OCI-LY1 (cell line): ENCODE results near the gene TMEM238.
A peak's percentile ranks its signal among the peaks of the same experiment; 100 is the strongest.

Experiments
- H2AFZ ChIP-seq: fragments of 200-600 bp; sonication (generic), shearing (Covaris generic); 2 replicates; pipeline ENCODE4 v1.6.0; 2014; ENCODE audit warnings: antibody characterized with exemption, mild to moderate bottlenecking, low read length
- H3F3A ChIP-seq: fragments of 200-600 bp; sonication (generic), shearing (Covaris generic); 2 replicates; pipeline ENCODE4 v1.6.0; 2014; ENCODE audit warnings: mild to moderate bottlenecking, antibody characterized with exemption, low read length, moderate library complexity; ENCODE audit not compliant: insufficient read depth
- H3K27ac ChIP-seq: fragments of 200-600 bp; sonication (generic); 2 replicates; pipeline ENCODE4 v1.5.1; 2014; ENCODE audit warnings: low read length, mixed run types, mild to moderate bottlenecking, low read depth; ENCODE audit not compliant: poor library complexity, severe bottlenecking
- H3K27me3 ChIP-seq: fragments of 200-600 bp; sonication (generic); 2 replicates; pipeline ENCODE4 v1.6.0; 2014; ENCODE audit warnings: antibody characterized with exemption, mild to moderate bottlenecking, low read length, moderate library complexity; ENCODE audit not compliant: insufficient read depth
- H3K36me3 ChIP-seq: fragments of 200-600 bp; sonication (generic); 2 replicates; pipeline ENCODE4 v1.6.1; 2014; ENCODE audit warnings: mild to moderate bottlenecking, antibody characterized with exemption, low read length, moderate library complexity, mixed read lengths; ENCODE audit not compliant: insufficient read depth
- H3K4me1 ChIP-seq: fragments of 200-600 bp; sonication (generic); 2 replicates; pipeline ENCODE4 v1.5.1; 2014; ENCODE audit warnings: mild to moderate bottlenecking, low read length, moderate library complexity; ENCODE audit not compliant: insufficient read depth, severe bottlenecking
- H3K4me2 ChIP-seq: fragments of 200-600 bp; sonication (generic), shearing (Covaris generic); 2 replicates; pipeline ENCODE4 v1.6.1; 2014; ENCODE audit warnings: low read length
- H3K4me3 ChIP-seq: fragments of 200-600 bp; sonication (generic); 2 replicates; pipeline ENCODE4 v1.5.1; 2014; ENCODE audit warnings: low read length, low read depth, mild to moderate bottlenecking, mixed read lengths; ENCODE audit not compliant: poor library complexity, severe bottlenecking
- H3K79me2 ChIP-seq: fragments of 200-600 bp; shearing (Covaris generic); 2 replicates; pipeline ENCODE4 v1.6.1; 2016; ENCODE audit warnings: mixed run types, low read length, mixed read lengths; ENCODE audit not compliant: insufficient read depth
- H3K9ac ChIP-seq: fragments of 200-600 bp; sonication (generic), shearing (Covaris generic); 2 replicates; pipeline ENCODE4 v1.6.1; 2014; ENCODE audit warnings: mild to moderate bottlenecking, low read length, mixed read lengths
- H3K9me2 ChIP-seq: fragments of 200-600 bp; sonication (generic), shearing (Covaris generic); 2 replicates; pipeline ENCODE4 v1.6.1; 2014; ENCODE audit warnings: low read depth, mild to moderate bottlenecking, low read length, mixed read lengths
- H3K9me3 ChIP-seq: fragments of 200-600 bp; shearing (Covaris generic); 2 replicates; pipeline ENCODE4 v1.6.1; 2014; ENCODE audit warnings: low read length, mixed read lengths
- H4K20me1 ChIP-seq: fragments of 200-600 bp; sonication (generic), shearing (Covaris generic); 2 replicates; pipeline ENCODE4 v1.6.0; 2016; ENCODE audit warnings: mild to moderate bottlenecking, low read length; ENCODE audit not compliant: insufficient read depth
- CTCF ChIP-seq: fragments of 200-600 bp; sonication (generic), shearing (Covaris generic); IDR thresholded peaks from 2 replicates; pipeline ENCODE4 v1.5.1; 2017; ENCODE audit warnings: mild to moderate bottlenecking, antibody characterized with exemption, low read length, moderate library complexity, mixed read lengths
- EZH2 ChIP-seq: fragments of 200-600 bp; sonication (generic), shearing (Covaris generic); IDR thresholded peaks from 2 replicates; pipeline ENCODE4 v1.8.0; 2017; ENCODE audit warnings: borderline replicate concordance, mixed run types, mild to moderate bottlenecking, antibody characterized with exemption, low read length, moderate library complexity, mixed read lengths

Gene TMEM238

GRCh38 chr19:55398200-55398925 lies 14.3 kb upstream of the TMEM238 start:
- Histone ChIP-seq H3K9me3 (no peaks in the 10 kb centered on the region), H4K20me1 (no peaks in the 10 kb centered on the region), H3K27ac (no peak overlapping the region), H2AFZ (no peak overlapping the region), H3K4me1 (peaks cover 10% of the 10 kb centered on the region), H3K4me2 (0 out of 2 replicates have a peak overlapping the region, but pooled peaks have one; percentile 11), H3K36me3 (peaks cover 29% of the 10 kb centered on the region), H3K79me2 (no peaks in the 10 kb centered on the region), H3K9ac (no peak overlapping the region), H3K27me3 (no peaks in the 10 kb centered on the region), H3K4me3 (no peak overlapping the region), H3F3A (no peaks in the 10 kb centered on the region), H3K9me2 (no peaks in the 10 kb centered on the region)
- no peak for TF ChIP-seq EZH2
- no peak for TF ChIP-seq CTCF

GRCh38 chr19:55392820-55393761 lies 9.0 kb upstream of the TMEM238 start:
- H3K4me3 ChIP-seq, result no peak overlapping the region
- TF ChIP-seq EZH2, result no peak
- TF ChIP-seq CTCF, result no peak
- no peak overlapping the region for H3K4me2 ChIP-seq
- peaks cover 30% of the 10 kb centered on the region for H3K36me3 ChIP-seq
- no peaks in the 10 kb centered on the region for H3K9me3 ChIP-seq
- no peaks in the 10 kb centered on the region for H3F3A ChIP-seq
- H2AFZ ChIP-seq, result no peak overlapping the region
- no peak overlapping the region for H3K9ac ChIP-seq
- H3K4me1 ChIP-seq, result peaks cover 14% of the 10 kb centered on the region
- H3K9me2 ChIP-seq, result no peaks in the 10 kb centered on the region
- no peaks in the 10 kb centered on the region for H3K27me3 ChIP-seq
- no peaks in the 10 kb centered on the region for H3K79me2 ChIP-seq
- no peak overlapping the region for H3K27ac ChIP-seq
- H4K20me1 ChIP-seq, result no peaks in the 10 kb centered on the region

GRCh38 chr19:55391702-55392615 lies 7.9 kb upstream of the TMEM238 start:
- Histone ChIP-seq H3K9ac (no peak overlapping the region), H3K4me1 (peaks cover 25% of the 10 kb centered on the region), H2AFZ (no peak overlapping the region), H3K36me3 (peaks cover 41% of the 10 kb centered on the region), H3K27ac (no peak overlapping the region), H3K79me2 (no peaks in the 10 kb centered on the region), H3K9me2 (no peaks in the 10 kb centered on the region), H3K4me3 (no peak overlapping the region), H4K20me1 (no peaks in the 10 kb centered on the region), H3K9me3 (no peaks in the 10 kb centered on the region), H3F3A (no peaks in the 10 kb centered on the region), H3K27me3 (no peaks in the 10 kb centered on the region), H3K4me2 (no peak overlapping the region)
- no peak for TF ChIP-seq EZH2
- no peak for TF ChIP-seq CTCF
